Testis (tissue), 3 donors: ENCODE data around the gene SPDEF. TPM values are rescaled to one million over a fixed set of nuclear protein-coding genes. Genes with fewer than 3 reads are reported as not detected.

ENCODE experiments used
- DNase-seq: peaks from one replicate; pipeline ENCODE4 v3.0.0-alpha.2; 2019
- H3K27ac ChIP-seq, 2 donors: fragments of 200-600 bp; sonication (generic); one replicate each; pipeline ENCODE4 v1.5.1; 2019
- H3K27me3 ChIP-seq: fragments of 200-600 bp; sonication (generic); one replicate; pipeline ENCODE4 v1.5.1; 2019
- H3K36me3 ChIP-seq: fragments of 200-600 bp; sonication (generic); one replicate; pipeline ENCODE4 v1.5.1; 2017; ENCODE audit warnings: low read depth; ENCODE audit errors: missing control alignments
- H3K4me1 ChIP-seq: fragments of 200-600 bp; sonication (generic); one replicate; pipeline ENCODE4 v1.5.1; 2019
- H3K4me3 ChIP-seq, 2 donors: fragments of 200-600 bp; sonication (generic); one replicate each; pipeline ENCODE4 v1.5.1; 2017 to 2019
- H3K9me3 ChIP-seq: fragments of 200-600 bp; sonication (generic); one replicate; pipeline ENCODE4 v1.5.1; 2017
- POLR2A ChIP-seq: fragments of 450-650 bp; IDR thresholded peaks from one replicate; pipeline ENCODE4 v1.6.1; 2017; ENCODE audit warnings: antibody characterized with exemption, mild to moderate bottlenecking, moderate library complexity
- WGBS, 2 donors: methylation state at CpG; one replicate each; pipeline ENCODE4 v1.1.5; 2018; 5-methylcytosine and 5-hydroxymethylcytosine counted together
- intact Hi-C: fragments of 100-400 bp; cut with DNase I; formaldehyde crosslinking; loops from one replicate; pipeline ENCODE4 v1.15.1; 2023; ENCODE audit warnings: low total_unique reads
- polyA plus RNA-seq: library from polyadenylated mRNA; stranded (reverse); fragments of 350-450 nt; fragmentation: Illumina TruSeq; extraction: RNeasy Lipid Tissue Mini Kit (QIAGEN cat#74804); gene quantifications from one replicate; pipeline ENCODE4 v1.2.3, GENCODE V29; 2014; ENCODE audit warnings: low read depth, low replicate concordance; ENCODE audit not compliant: insufficient read depth
- total RNA-seq, 2 donors: library from RNA; depleted of rRNA; stranded (reverse); fragments of >200 nt; gene quantifications; one replicate each; pipeline ENCODE4 v1.2.3, GENCODE V29; 2016
- TF ChIP-seq, protein P1 (sequence below), 3 experiments: fragments of 450-650 bp in 2 of 3; fragments of 200-600 bp in 1 of 3; sonication (generic) in 1 of 3; IDR thresholded peaks; one replicate each; pipeline ENCODE4 v1.5.1; 2016 to 2019; ENCODE audit warnings: antibody characterized with exemption in 3 of 3, mild to moderate bottlenecking in 2 of 3, moderate library complexity in 1 of 3

Gene SPDEF
- total and polyA plus RNA-seq, 3 donors from 2014 or later, result 0.33 to 0.62 (median 0.47) TPM

DNA sequence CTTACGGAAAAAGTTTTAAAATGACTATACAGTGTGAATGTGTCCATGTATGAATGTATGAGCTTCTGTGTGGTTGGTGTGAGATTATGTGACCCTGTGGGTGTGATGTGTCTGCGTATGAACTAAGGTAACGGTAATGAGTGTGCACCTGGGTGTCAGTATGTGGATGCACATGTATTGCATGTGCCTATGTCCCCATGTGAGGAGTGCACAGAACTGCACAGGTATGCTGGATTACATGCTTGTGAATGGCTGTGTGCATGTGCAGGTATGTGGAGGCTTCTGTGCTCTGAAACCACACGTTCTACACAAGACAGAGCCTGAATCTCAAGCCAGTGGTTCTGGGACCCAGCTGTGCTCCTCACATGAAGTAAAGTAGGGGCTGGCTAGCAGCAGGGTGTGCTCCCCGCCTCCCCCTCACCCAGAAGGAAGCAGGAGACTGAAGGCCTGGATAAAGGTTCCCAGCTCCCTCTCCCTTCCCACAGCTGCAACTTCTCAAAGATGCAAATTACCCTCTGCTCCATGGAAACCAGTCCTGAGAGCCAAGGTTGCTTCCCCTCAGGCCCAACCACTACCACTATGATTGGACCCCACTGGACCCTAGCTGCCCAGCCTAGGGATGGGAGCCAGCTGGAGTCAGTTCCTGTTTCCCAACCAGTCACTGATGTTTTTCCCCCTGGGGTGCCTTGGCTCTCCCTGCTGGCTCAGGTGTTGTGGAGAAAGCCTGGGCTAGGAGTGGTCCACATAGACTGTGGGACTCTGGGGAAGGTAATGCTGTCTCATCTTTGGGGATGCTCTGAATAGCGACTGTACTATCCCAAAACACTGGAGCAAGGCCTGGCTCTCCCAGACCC lies 24.8 kb upstream of the SPDEF start:
- TF ChIP-seq POLR2A, result no peak
- TF ChIP-seq, protein P1, sequence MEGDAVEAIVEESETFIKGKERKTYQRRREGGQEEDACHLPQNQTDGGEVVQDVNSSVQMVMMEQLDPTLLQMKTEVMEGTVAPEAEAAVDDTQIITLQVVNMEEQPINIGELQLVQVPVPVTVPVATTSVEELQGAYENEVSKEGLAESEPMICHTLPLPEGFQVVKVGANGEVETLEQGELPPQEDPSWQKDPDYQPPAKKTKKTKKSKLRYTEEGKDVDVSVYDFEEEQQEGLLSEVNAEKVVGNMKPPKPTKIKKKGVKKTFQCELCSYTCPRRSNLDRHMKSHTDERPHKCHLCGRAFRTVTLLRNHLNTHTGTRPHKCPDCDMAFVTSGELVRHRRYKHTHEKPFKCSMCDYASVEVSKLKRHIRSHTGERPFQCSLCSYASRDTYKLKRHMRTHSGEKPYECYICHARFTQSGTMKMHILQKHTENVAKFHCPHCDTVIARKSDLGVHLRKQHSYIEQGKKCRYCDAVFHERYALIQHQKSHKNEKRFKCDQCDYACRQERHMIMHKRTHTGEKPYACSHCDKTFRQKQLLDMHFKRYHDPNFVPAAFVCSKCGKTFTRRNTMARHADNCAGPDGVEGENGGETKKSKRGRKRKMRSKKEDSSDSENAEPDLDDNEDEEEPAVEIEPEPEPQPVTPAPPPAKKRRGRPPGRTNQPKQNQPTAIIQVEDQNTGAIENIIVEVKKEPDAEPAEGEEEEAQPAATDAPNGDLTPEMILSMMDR (IDR thresholded peaks at IDR 0.05), result no peak
- intact Hi-C loops, result no loop called here
- H3K4me3 ChIP-seq, result no peak overlapping the region
- no peak for DNase-seq
- H3K27me3 ChIP-seq, result no peaks in the 10 kb centered on the region
- 75 to 78% methylated on average over 6 of the region's 6 CpGs for WGBS, 2 donors
- H3K36me3 ChIP-seq, result no peaks in the 10 kb centered on the region
- no peaks in the 10 kb centered on the region for H3K9me3 ChIP-seq
- no peaks in the 10 kb centered on the region for H3K4me1 ChIP-seq
- H3K27ac ChIP-seq, result no peak overlapping the region

DNA sequence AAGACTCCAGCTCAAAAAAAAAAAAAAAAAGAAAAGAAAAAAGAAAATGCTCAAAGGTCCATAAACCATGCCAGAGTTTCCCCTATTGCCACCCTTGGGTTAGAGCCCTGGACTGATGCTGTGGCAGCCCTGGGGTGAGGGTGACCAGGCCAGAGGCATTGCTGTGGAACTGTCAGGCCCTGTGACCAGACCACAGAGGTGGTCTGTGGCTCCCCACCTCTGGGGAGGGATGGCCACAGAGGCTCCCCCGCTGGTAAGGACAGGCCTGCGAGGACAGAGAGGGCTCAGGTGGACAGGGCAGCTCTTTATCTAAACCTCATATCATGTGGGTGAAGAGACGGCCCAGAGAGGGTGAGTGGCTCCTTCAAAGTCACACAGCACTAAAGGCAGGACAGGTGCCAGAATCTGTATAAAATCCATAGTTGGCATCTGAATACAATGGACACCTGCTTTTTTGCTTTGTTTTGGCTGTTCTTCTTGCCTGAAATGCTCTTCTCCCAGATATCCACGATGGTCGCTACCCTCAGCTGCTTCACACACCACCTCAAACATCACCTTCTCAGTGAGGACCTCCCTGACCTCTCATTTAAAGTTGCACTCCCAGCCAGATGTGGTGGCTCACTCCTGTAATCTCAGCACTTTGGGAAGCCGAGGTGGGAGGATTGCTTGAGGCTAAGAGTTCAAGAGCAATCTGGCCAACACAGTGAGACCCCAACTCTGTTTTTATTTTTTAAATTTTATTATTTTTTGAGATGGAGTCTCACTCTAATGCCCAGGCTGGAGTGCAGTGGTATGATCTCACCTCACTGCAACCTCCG lies 22.5 kb upstream of the SPDEF start:
- Histone ChIP-seq H3K27me3 (no peaks in the 10 kb centered on the region), H3K36me3 (no peaks in the 10 kb centered on the region), H3K9me3 (no peaks in the 10 kb centered on the region), H3K4me3 (no peak overlapping the region), H3K4me1 (no peaks in the 10 kb centered on the region), H3K27ac (no peak overlapping the region)
- no peak for DNase-seq
- TF ChIP-seq, protein P1 (IDR thresholded peaks at IDR 0.05), result no peak
- no peak for TF ChIP-seq POLR2A
- 78 to 96% methylated on average over 7 of the region's 7 CpGs for WGBS, 2 donors
- intact Hi-C loops, result no loop called here

DNA sequence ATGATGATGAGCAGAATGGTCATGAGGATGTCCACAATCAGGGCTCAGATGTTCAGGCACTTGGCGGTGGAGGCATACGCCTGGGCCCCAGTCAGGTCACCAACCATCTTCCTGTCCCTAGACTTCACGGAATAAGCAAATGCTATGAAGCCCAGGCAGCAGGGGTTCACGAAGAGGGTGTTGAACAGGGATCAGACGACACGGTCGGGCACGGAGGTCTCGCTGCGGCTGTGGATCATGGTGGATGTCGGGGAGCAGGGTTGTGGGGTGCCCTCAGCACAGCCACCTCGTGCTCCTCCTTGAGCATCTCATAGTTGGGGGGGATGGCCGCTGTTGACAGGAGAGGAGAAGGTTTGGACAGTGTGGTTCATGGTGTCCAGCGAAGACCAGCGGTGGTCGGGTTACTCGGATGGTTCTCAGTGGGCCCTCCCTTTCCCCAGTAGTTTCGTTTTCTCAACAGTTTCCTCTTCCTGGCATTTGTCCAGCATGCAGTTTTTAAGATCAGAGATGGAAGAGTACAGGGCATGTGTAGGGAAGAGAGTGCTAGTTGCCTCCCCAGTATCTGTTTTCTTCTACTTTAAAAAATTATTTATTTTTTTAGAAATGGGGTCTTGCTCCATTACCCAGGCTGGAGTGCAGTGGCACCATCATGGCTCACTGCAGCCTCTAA lies 20.3 kb upstream of the SPDEF start:
- no peaks in the 10 kb centered on the region for H3K27me3 ChIP-seq
- intact Hi-C loops, result no loop called here
- 85 to 87% methylated on average over 16 to 18 of the region's 18 CpGs for WGBS, 2 donors
- TF ChIP-seq, protein P1 (IDR thresholded peaks at IDR 0.05), result no peak
- no peak for TF ChIP-seq POLR2A
- H3K27ac ChIP-seq, result no peak overlapping the region
- H3K4me1 ChIP-seq, result no peaks in the 10 kb centered on the region
- no peak overlapping the region for H3K4me3 ChIP-seq
- no peak for DNase-seq
- H3K9me3 ChIP-seq, result no peaks in the 10 kb centered on the region
- no peaks in the 10 kb centered on the region for H3K36me3 ChIP-seq

DNA sequence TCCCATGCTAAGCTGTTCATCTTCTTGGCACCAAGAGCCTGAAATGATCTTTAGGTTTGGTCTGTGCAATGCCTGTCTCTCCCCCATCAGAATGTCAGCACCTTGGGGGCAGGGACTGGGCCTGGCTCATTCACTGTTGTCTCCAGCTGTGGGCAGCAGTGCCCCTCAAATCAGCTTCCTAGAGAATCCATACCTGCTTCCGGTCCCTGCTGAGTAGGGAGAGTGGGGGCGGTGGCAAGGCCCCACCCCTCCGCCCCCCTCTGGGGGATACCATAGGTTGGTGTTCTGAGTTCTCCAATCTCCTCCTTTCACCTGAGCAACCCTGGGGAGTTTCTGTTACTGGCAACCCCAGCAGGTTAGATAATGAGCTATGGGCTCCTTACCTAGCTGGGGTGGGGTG lies 19.2 kb upstream of the SPDEF start:
- H3K4me3 ChIP-seq, result no peak overlapping the region
- no peaks in the 10 kb centered on the region for H3K4me1 ChIP-seq
- no peak overlapping the region for H3K27ac ChIP-seq
- intact Hi-C loops, result no loop called here
- TF ChIP-seq, protein P1 (IDR thresholded peaks at IDR 0.05), result no peak
- TF ChIP-seq POLR2A, result no peak
- no peak for DNase-seq
- WGBS, 2 donors, result 70 to 84% methylated on average over 2 to 3 of the region's 3 CpGs
- no peaks in the 10 kb centered on the region for H3K9me3 ChIP-seq
- H3K36me3 ChIP-seq, result no peaks in the 10 kb centered on the region
- H3K27me3 ChIP-seq, result no peaks in the 10 kb centered on the region
